Glutamatergic neuron (in vitro differentiated cells): ENCODE measurements around the gene ZNF605. TPM values are rescaled to one million over a fixed set of nuclear protein-coding genes. Genes with fewer than 3 reads are reported as not detected.
A peak's percentile ranks its signal among the peaks of the same experiment; 100 is the strongest.

Experiments used
- DNase-seq: peaks from one replicate; pipeline ENCODE4 v3.0.0; 2022
- H3K27ac Mint-ChIP-seq: one replicate; pipeline ENCODE4 v1.8.0; 2020; ENCODE audit warnings: mild to moderate bottlenecking, mixed read lengths, inconsistent platforms; ENCODE audit not compliant: unreplicated experiment
- H3K27me3 Mint-ChIP-seq: one replicate; pipeline ENCODE4 v1.8.0; 2020; ENCODE audit warnings: mild to moderate bottlenecking, moderate library complexity, mixed read lengths, inconsistent platforms; ENCODE audit not compliant: unreplicated experiment
- H3K36me3 Mint-ChIP-seq: one replicate; pipeline ENCODE4 v1.8.0; 2020; ENCODE audit warnings: mild to moderate bottlenecking, mixed read lengths, inconsistent platforms; ENCODE audit not compliant: unreplicated experiment
- H3K4me1 Mint-ChIP-seq: one replicate; pipeline ENCODE4 v1.8.0; 2020; ENCODE audit warnings: mild to moderate bottlenecking, low read depth, mixed read lengths, inconsistent platforms; ENCODE audit not compliant: unreplicated experiment
- H3K4me3 Mint-ChIP-seq: one replicate; pipeline ENCODE4 v1.8.0; 2020; ENCODE audit warnings: mild to moderate bottlenecking, mixed read lengths, inconsistent platforms; ENCODE audit not compliant: unreplicated experiment
- H3K9me3 Mint-ChIP-seq: one replicate; pipeline ENCODE4 v1.8.0; 2020; ENCODE audit warnings: mild to moderate bottlenecking, moderate library complexity, mixed read lengths, inconsistent platforms; ENCODE audit not compliant: unreplicated experiment
- CTCF ChIP-seq: fragments of 200-600 bp; sonication (generic); IDR thresholded peaks from one replicate; pipeline ENCODE4 v1.5.0; 2021; ENCODE audit not compliant: partially characterized antibody, unreplicated experiment
- total RNA-seq: library from RNA; stranded (reverse); fragmentation: NEBNext Ultra II Directional; extraction: Animal tissue kit (Norgen Biotek cat#: 25700); gene quantifications from one replicate; pipeline ENCODE4 v1.2.1, GENCODE V29; 2021; ENCODE audit not compliant: unreplicated experiment

Gene ZNF605
- total RNA-seq, 1 donor from 2014 or later = 21.7 TPM

DNA sequence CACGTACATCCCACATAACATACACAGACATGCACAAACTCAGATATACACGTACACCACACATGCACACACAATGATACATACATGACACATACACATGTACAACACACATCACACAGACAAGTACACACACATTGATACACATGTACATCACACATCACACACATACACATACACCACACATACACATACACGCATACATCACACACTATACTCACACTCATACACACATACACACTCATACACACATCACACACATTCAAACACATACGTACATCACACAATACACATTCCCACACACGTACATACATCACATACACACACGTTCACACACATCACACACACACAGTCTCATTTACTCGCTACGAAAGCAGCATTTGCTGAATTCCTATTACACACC is 4.5 kb downstream of the ZNF605 start:
- peaks cover 54% of the 10 kb centered on the region for H3K9me3 Mint-ChIP-seq
- H3K27ac Mint-ChIP-seq = no peak overlapping the region
- H3K27me3 Mint-ChIP-seq = peaks cover 25% of the 10 kb centered on the region
- no peak for DNase-seq
- H3K4me1 Mint-ChIP-seq = peaks cover 8% of the 10 kb centered on the region
- H3K36me3 Mint-ChIP-seq = peaks cover 45% of the 10 kb centered on the region
- no peak overlapping the region for H3K4me3 Mint-ChIP-seq
- no peak for TF ChIP-seq CTCF

DNA sequence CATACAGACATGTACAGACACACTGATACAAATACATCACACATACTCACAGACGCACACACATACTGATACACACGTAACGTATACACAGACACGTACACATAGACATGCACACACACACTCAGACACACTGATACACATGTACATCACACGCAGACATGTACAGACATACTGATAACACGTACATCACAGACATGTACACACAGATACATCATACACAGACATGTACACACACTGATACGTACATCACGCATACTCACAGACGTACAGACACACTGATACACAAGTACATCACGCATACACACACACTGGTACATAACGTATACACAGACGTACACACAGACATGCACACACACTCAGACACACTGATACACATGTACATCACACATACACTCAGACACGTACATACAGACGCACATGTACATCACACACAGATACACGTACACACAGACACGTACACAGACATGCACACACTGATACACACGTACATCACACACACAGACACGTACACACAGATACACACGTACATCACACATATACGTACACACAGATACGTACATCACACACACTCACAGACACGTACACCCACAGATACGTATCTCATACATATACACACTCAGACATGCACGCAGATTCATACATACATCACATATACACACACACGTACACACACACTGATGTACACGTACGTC is 5.1 kb downstream of the ZNF605 start:
- Mint-ChIP-seq H3K36me3 (peaks cover 46% of the 10 kb centered on the region), H3K4me1 (peaks cover 6% of the 10 kb centered on the region), H3K4me3 (no peak overlapping the region), H3K9me3 (peaks cover 49% of the 10 kb centered on the region), H3K27me3 (peaks cover 23% of the 10 kb centered on the region), H3K27ac (no peak overlapping the region)
- DNase-seq = no peak
- TF ChIP-seq CTCF = no peak

GRCh38 chr12:132949936-132950837 is 5.9 kb downstream of the ZNF605 start:
- Mint-ChIP-seq H3K36me3 (peaks cover 54% of the 10 kb centered on the region), H3K4me1 (peaks cover 6% of the 10 kb centered on the region), H3K27ac (no peak overlapping the region), H3K27me3 (peaks cover 18% of the 10 kb centered on the region), H3K4me3 (no peak overlapping the region), H3K9me3 (peaks cover 49% of the 10 kb centered on the region)
- DNase-seq = no peak
- TF ChIP-seq CTCF = no peak

GRCh38 chr12:132948146-132949066 is 7.7 kb downstream of the ZNF605 start:
- no peak for TF ChIP-seq CTCF
- H3K4me1 Mint-ChIP-seq = no peaks in the 10 kb centered on the region
- peaks cover 4% of the 10 kb centered on the region for H3K27me3 Mint-ChIP-seq
- H3K4me3 Mint-ChIP-seq = no peak overlapping the region
- H3K36me3 Mint-ChIP-seq = peaks cover 55% of the 10 kb centered on the region
- DNase-seq = no peak
- peak overlapping the region; percentile 17 for H3K27ac Mint-ChIP-seq
- peaks cover 38% of the 10 kb centered on the region for H3K9me3 Mint-ChIP-seq
